ENCODE data around the gene ITGBL1.

DNA sequence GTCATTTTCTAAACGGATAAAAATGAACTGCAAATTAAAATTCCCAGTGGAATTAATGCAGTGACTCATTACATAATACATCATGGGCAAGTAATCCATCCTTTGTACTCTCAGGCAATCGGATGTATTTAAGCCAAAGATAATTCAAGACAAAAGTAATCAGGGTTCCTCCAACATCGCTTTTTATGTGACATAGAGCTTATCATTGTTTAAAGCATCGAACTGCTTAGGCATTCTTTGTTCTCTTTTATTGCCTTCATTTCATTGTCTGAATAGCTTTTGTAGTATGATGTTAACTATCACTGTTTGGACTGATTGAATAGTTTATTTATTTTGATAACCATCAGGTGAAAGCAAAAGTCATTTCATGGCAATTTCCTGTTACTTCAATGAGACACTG lies 209.4 kb downstream of the ITGBL1 start:
- no peak for TF ChIP-seq ZNF384 (IDR thresholded peaks at IDR 0.05)
- TF ChIP-seq ELF4 (IDR thresholded peaks at IDR 0.05), result no peak
- no peak for TF ChIP-seq TARDBP (IDR thresholded peaks at IDR 0.05)
- TF ChIP-seq SUZ12 (IDR thresholded peaks at IDR 0.05), result no peak
- no peak for TF ChIP-seq FOXM1 (IDR thresholded peaks at IDR 0.05; ENCODE audit: borderline replicate concordance)
- TF ChIP-seq BHLHE40 (IDR thresholded peaks at IDR 0.05; ENCODE audit: borderline replicate concordance), result no peak
